ENCODE measurements around the gene NUCB1. TPM values are rescaled to one million over a fixed set of nuclear protein-coding genes. Genes with fewer than 3 reads are reported as not detected.
"Not testable (repeated sequence)": the region's sequence is repeated elsewhere in the genome, so short reads cannot be mapped to it uniquely, and the experiment has no call there.

NUCB1 gene
- polyA plus RNA-seq, 3 donors: 311 to 334 (median 332) TPM

DNA sequence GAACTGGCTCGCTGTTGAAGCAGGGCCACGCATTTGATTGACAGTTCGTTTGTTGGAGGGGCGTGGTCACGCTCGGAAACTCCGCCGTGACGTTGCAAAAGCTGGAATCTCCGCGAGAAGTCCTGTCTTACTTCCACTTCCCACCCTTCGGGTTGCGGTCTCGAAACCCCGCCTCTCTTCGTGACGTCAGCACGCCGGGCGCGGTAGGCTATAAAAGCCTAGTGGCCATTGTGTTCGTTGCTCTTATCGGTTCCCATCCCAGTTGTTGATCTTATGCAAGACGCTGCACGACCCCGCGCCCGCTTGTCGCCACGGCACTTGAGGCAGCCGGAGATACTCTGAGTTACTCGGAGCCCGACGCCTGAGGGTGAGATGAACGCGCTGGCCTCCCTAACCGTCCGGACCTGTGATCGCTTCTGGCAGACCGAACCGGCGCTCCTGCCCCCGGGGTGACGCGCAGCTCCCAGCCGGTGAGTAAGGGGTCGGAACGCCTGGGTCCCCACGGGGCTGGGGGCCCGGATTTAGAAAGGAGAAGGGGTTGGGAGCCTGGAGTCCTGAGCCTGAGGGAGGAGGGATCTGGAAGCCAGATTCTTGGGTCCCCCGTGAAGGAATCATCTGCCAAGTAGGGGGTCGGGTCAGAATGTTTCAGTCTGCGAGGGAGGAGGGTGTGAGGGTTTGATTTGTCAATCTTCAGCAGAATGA is 27.8 kb upstream of the NUCB1 start, which contains the start of gene PPP1R15A:
Gene PPP1R15A (plus strand): TSS at position 240 of the 702 bp plus-strand sequence. CDS start 813 bp downstream, outside the sequence.
- DNase-seq: peak; percentile 98

DNA sequence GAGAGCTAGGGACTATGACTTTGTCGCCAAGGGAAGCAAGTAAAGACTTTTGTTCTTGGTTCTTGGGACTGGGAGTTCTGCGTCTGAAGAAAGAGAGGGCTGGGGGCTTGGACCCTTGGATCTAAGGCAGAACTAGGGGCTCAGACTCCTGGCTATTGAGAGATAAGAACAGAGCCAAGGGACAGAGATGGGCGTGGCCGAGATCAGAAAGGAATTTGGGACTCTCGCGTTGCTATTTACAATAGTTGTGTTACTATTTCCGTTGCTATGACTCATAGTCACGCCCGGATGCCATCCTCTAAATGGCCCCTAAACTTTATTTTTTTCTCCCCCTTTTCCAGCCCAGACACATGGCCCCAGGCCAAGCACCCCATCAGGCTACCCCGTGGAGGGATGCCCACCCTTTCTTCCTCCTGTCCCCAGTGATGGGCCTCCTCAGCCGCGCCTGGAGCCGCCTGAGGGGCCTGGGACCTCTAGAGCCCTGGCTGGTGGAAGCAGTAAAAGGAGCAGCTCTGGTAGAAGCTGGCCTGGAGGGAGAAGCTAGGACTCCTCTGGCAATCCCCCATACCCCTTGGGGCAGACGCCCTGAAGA is 27.1 kb upstream of the NUCB1 start:
- DNase-seq: peak; percentile 94

DNA sequence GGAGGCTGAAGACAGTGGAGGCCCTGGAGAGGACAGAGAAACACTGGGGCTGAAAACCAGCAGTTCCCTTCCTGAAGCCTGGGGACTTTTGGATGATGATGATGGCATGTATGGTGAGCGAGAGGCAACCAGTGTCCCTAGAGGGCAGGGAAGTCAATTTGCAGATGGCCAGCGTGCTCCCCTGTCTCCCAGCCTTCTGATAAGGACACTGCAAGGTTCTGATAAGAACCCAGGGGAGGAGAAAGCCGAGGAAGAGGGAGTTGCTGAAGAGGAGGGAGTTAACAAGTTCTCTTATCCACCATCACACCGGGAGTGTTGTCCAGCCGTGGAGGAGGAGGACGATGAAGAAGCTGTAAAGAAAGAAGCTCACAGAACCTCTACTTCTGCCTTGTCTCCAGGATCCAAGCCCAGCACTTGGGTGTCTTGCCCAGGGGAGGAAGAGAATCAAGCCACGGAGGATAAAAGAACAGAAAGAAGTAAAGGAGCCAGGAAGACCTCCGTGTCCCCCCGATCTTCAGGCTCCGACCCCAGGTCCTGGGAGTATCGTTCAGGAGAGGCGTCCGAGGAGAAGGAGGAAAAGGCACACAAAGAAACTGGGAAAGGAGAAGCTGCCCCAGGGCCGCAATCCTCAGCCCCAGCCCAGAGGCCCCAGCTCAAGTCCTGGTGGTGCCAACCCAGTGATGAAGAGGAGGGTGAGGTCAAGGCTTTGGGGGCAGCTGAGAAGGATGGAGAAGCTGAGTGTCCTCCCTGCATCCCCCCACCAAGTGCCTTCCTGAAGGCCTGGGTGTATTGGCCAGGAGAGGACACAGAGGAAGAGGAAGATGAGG is 26.4 kb upstream of the NUCB1 start:
- DNase-seq: no peak

DNA sequence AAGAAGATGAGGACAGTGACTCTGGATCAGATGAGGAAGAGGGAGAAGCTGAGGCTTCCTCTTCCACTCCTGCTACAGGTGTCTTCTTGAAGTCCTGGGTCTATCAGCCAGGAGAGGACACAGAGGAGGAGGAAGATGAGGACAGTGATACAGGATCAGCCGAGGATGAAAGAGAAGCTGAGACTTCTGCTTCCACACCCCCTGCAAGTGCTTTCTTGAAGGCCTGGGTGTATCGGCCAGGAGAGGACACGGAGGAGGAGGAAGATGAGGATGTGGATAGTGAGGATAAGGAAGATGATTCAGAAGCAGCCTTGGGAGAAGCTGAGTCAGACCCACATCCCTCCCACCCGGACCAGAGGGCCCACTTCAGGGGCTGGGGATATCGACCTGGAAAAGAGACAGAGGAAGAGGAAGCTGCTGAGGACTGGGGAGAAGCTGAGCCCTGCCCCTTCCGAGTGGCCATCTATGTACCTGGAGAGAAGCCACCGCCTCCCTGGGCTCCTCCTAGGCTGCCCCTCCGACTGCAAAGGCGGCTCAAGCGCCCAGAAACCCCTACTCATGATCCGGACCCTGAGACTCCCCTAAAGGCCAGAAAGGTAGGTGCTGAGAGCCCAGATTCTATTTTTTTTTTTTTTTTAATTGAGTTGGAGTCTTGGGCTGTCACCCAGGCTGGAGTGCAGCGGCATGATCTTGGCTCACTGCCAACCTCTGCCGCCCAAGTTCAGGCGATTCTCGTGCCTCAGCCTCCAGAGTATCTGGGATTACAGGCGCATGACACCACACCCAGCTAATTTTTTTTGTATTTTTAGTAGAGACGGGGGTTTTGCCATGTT is 25.6 kb upstream of the NUCB1 start:
- DNase-seq: no peak

DNA sequence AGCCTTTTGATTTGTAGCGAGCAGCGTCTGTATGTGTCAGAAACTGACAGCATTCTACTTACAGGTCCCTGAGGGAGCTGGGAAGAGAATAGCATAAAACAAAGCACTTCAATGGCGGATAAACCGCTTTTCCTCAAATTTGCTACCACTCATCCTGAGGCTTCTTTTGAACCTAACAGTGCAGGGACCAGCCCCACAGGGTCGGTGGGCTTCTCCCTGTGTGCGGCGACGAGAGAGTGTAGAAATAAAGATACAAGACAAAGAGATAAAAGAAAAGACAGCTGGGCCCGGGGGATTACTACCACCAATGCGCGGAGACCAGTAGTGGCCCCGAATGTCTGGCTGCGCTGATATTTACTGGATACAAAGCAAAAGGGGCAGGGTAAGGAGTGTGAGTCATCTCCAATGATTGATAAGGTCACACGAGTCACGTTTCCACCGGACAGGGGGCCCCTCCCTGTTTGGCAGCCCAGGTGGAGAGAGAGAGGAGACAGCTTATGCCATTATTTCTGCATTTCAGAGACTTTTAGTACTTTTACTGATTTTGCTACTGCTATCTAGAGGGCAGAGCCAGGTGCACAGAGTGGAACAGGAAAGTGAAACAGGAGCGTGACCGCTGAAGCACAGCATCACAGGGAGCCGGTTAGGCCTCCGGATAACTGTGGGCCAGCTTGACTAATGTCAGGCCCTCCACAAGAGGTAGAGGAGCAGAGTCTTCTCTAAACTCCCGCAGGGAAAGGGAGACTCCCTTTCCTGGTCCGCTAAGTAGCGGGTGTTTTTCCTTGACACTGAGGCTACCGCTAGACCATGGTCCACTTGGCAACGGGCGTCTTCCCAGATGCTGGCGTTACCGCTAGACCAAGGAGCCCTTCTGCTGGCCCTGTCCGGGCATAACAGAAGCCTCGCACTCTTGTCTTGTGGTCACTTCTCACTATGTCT is 23.8 kb upstream of the NUCB1 start:
- not testable (repeated sequence) for DNase-seq

DNA sequence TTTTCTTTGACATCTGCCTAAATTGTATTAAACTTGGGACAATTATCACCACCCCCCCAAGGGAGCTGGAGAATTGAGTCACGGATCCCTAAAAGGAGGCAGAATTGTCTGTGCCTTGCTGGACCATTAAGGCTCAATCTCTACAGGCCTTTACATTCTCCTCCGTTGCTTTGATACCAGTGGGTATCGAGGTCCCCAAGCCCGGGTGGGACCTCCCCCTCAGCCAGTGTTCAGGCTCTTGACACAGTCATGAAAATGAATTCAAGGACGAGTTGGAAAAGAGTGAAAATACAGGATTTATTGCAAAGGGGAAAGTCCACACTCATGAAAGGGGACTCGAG is 22.3 kb upstream of the NUCB1 start:
- no peak for DNase-seq

DNA sequence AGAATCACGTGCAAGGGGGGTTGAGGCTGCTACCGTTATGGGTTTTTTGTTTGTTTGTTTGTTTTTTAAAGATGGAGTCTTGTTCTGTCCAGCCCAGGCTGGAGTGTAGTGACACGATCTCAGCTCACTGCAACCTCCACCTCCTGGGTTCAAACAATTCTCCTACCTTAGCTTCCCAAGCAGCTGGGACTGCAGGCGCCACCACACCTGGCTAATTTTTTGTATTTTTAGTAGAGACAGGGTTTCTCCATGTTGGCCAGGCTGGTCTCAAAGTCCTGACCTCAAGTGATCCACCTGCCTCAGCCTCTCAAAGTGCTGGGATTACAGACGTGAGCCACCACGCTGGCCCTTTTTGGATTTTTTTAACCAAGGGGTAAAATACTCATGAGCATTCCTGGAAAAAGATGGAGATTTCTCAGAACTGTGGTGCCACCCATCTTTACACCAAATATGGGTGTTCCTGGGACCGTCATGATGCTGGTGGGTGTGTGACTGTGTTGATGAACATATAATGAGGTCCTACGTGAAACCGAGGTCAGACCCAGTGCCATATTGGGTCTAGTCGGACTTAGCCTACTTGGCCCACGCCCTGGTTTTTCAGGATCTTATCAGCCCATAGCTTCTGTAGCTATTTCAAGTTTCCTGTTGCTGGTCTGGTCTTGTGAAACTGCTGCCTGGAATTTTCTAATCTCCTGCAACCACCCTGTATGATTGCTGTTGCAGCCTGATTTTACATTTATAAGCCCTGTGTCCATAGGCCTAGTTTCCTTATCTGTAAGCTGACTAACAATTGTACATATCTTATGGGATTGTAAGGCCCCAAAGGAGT is 21.7 kb upstream of the NUCB1 start:
- no peak for DNase-seq

DNA sequence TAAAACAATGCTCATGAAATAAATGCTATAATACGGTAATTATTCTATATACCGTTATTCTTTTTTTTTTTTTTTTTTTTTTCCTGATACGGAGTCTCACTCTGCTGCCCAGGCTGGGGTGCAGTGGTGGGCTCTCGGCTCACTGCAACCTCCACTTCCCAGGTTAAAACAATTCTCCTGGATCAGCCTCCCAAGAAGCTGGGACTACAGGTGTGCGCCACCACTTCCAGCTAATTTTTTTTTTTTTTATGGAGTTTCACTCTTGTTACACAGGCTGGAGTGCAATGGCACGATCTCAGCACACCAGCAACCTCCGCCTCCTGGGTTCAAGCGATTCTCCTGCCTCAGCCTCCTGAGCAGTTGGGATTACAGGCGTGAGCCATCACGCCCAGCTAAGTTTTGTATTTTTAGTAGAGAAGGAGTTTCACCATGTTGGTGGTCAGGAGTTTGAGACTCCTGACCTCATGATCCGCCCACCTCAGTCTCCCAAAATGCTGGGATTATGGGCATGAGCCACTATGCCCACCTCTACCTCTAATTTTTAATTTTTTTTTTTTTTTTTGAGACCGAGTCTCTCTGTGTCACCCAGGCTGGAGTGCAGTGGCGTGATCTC is 21.0 kb upstream of the NUCB1 start:
- no peak for DNase-seq

DNA sequence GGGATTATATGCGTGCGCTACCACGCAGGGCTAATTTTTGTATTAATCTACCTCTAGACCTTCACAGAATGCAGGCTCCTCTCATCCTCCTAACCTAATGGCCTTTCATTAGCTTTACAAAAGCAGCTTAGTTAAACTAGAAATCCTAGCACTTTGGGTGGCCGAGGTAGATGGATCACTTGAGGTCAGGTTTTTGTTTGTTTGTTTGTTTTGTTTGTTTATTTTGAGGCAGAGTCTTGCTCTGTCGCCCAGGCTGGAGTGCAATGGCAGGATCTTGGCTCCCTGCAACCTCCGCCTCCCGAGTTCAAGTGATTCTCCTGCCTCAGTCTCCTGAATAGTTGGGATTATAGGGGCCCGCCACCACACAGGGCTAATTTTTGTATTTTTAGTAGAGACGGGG is 20.4 kb upstream of the NUCB1 start:
- not testable (repeated sequence) for DNase-seq

DNA sequence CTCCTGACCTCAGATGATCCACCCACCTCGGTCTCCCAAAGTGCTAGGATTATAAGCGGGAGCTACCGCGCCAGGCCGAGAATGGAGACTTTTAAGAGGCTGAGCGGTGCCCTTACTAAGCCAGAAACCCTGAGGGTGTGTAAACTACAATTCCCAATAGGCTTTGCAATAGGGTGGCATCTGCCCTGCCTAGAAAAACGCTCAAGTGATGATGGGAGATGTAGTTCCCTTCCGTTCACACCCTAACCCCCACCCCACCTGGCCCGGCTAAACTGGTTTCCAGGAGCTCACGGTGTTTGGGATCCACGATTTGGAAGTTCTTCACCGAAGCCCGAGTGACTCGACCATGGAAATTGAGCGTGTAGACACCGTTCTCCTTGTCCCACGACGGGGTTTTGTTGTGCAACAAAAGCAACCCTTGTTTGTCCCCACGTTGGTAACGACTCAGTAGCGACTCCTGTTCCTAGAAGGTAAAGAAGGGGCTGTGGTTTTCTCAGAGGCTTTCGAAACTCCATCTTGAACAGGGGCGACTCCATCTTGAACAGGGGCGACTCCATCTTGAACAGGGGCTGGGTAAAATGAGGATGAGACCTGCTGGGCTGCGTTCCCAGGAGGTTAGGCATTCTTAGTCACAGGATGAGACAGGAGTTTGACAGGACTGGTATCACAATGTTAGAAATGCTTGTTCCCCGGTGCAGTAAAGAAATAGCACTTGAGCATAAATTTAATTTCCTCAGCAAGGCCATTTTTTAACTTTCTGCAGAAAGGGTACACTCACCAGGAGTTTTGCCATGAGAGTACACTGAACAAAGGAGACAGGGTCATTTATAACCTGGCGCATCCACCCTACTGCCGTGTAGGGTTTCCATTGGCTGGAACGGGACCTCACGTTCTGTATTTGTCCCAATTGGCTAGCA is 18.1 kb upstream of the NUCB1 start:
- no peak for DNase-seq

DNA sequence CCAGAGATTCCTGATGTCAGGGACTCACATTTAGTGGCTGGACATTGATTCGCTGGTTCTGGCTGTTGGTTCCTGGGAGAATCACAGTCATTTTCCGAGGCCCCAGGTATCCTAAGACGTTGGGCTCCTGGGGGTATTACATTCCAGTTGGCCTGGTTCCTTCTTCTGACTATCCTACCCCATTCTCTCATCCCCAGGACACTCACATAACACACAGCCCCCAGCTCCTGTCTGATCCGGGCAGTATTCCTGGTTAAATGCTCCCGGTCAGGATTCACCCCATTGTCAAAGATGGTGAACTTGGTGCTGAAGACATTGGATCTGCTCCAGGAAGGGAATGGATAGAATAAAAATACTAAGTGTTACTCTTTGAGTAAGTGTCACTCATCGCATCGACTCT is 16.4 kb upstream of the NUCB1 start:
- no peak for DNase-seq

DNA sequence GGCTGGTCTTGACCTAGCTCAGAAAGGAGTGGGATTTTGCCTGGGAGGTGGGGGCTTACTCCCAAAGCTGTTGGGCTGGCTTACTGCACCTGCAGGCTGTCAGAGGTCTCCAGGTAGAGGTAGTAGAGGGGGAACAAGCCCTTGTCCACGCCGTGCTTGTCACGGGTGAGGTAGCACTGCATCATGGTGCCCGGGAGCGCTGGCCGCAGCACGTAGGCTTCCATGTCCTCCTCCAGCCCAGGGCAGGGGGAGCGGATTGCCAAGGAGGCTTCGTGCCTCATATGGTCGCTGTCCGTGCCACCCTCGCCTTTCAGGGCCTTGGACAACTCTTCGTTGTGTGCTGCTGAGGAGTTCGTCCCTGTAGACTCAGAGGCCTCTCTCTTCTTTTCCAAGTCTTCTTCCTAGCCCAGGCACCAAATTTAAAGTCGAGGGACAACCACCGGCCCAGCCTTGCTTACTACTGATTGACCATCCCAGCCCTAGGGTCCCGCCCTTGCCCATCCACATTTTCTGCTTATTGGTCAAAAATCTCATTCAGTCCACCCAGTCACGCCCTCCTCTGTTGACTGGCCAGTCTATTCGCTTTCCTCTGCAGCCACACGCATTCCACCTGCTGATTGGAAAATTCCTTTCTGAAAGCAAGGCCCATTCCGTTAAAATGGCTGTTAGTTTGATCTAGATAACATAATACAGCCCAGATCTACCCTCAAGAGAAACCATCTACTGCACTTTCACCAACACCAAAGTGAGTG is 12.1 kb upstream of the NUCB1 start:
- DNase-seq: no peak

DNA sequence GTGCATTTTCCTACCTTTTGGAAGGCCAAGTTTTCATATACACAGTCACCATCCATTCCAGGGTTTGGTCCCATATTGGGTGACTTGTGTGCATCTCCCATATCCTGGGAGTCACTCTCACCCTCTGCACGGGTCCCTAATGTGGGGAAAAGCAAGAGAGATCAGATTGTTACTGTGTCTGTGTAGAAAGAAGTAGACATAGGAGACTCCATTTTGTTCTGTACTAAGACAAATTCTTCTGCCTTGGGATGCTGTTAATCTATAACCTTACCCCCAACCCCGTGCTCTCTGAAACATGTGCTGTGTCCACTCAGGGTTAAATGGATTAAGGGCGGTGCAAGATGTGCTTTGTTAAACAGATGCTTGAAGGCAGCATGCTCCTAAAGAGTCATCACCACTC is 10.6 kb upstream of the NUCB1 start:
- DNase-seq: not testable (repeated sequence)

DNA sequence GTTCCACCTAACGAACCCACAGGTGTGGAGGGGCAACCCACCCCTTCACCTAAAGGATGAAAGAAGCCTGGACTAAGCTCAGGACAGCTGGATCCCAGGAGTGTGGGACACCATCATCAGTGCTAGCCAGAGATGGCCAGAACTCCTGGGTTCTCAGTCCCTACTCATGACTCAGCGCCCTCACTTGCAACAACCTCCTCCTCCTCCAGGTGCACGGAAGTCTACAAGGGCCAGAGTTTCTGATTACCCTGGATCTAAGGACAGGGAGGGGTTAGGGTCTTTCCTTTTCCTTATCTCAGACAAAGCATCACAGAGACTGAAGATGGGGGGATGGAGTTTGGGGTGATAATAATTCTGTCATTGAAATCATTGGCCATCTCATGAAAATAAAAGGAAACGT is 9.6 kb upstream of the NUCB1 start:
- no peak for DNase-seq

DNA sequence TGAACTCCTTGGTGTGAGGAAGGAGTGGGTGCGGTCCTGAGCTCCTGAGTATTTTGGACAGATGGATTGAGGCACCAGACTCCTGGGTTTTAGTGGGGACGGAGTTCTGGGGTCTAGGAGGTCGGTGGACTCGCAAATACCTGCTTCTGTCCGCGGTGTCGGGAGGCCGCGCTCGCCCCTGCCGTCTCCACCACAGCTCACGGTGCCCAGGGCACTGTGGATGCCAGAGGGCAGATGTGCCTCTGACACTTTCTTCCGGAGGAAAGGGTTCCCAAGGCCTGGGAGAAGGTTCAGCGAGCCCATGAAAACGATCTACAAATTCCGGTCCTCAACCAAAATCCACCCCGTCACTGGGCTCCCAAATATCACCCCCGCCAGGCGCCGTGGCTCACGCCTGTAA is 4.9 kb upstream of the NUCB1 start:
- DNase-seq: no peak

DNA sequence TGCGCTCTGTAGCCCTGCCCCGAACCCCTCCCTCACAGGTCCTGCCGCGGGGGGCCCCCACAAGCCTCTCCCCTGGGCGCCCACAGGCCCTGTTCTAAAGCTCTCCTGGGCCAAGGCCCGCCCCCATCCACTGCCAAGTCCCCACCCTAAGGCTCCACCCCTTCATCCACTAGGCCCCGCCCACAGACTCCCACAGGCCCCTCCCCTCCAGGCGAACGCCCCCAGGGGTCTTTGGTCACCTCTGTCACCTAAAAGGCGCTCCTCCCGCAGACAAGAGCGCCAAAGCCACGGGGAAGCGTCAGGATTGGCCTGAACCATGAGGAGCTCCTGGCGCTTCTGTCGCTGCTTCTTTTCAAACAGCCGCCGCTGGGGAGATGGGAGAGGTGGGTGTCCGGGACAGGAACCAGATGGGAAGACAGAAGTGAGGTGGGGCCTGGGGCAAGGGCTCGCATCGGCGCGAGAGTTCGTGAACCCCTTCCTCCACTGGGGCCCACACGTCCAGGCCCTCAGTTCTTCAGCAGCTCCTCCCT is 3.9 kb upstream of the NUCB1 start:
- DNase-seq: no peak

DNA sequence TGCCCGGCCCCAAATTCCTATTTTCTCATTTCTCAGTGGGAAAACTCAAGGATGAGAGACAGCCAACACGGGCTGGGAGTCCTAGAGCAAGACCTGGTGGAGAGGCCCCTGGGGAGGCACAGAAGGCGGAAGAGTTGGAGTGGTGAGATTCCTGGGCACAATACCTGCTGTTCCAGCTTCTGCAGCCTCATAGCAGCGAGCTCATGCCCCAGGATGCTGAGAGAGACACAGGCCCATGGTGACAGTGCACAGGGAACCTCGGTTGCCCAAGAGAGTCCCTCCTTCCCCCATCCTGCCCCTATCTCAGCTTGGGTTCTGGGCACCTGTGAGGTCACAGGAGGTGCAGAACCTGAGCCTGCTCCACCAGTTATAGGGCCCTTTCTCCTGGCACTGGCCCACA is 2.9 kb upstream of the NUCB1 start:
- DNase-seq: no peak
